KMS-11 (cell line): Measurements from ENCODE around the gene RAB5B.

Source experiments
- H2AFZ ChIP-seq: fragments of 200-600 bp; sonication (generic); 2 replicates; pipeline ENCODE4 v1.6.1; 2016; ENCODE audit warnings: antibody characterized with exemption, mixed run types, low read depth
- H3K27ac ChIP-seq: fragments of 200-600 bp; sonication (generic); 2 replicates; pipeline ENCODE4 v1.6.1; 2016; ENCODE audit warnings: mild to moderate bottlenecking, mixed run types
- H3K27me3 ChIP-seq: fragments of 200-600 bp; sonication (generic); 2 replicates; pipeline ENCODE4 v1.6.1; 2017; ENCODE audit warnings: mild to moderate bottlenecking, low read depth, mixed run types, moderate library complexity; ENCODE audit not compliant: insufficient read depth
- H3K36me3 ChIP-seq: fragments of 200-600 bp; sonication (generic); 2 replicates; pipeline ENCODE4 v1.6.1; 2017; ENCODE audit warnings: mild to moderate bottlenecking, mixed run types; ENCODE audit not compliant: insufficient read depth
- H3K4me1 ChIP-seq: fragments of 200-600 bp; sonication (generic); 2 replicates; pipeline ENCODE4 v1.6.1; 2016; ENCODE audit warnings: mild to moderate bottlenecking, low read depth, mixed run types; ENCODE audit not compliant: poor library complexity, severe bottlenecking
- H3K4me2 ChIP-seq: fragments of 200-600 bp; sonication (generic); 2 replicates; pipeline ENCODE4 v1.7.0; 2016; ENCODE audit warnings: mild to moderate bottlenecking, mixed run types
- H3K4me3 ChIP-seq: fragments of 200-600 bp; sonication (generic); IDR thresholded peaks from 2 replicates; pipeline ENCODE4 v1.6.1; 2017; ENCODE audit warnings: low read depth, low read length, mixed read lengths; ENCODE audit not compliant: insufficient read depth
- H3K79me2 ChIP-seq: fragments of 200-600 bp; sonication (generic); 2 replicates; pipeline ENCODE4 v1.6.1; 2016; ENCODE audit warnings: low read depth, mixed run types; ENCODE audit not compliant: insufficient read depth
- H3K9ac ChIP-seq: fragments of 200-600 bp; sonication (generic); 2 replicates; pipeline ENCODE4 v1.6.1; 2016; ENCODE audit warnings: mild to moderate bottlenecking, mixed run types
- H4K20me1 ChIP-seq: fragments of 200-600 bp; sonication (generic); 2 replicates; pipeline ENCODE4 v1.6.1; 2016; ENCODE audit warnings: mild to moderate bottlenecking, mixed run types; ENCODE audit not compliant: insufficient read depth
- TF ChIP-seq, protein P1 (sequence below): fragments of 200-600 bp; sonication (generic); conservative IDR thresholded peaks from 2 replicates; pipeline ENCODE4 v1.6.1; 2017; ENCODE audit warnings: low read depth, mild to moderate bottlenecking, antibody characterized with exemption, low read length, moderate library complexity, mixed read lengths

The RAB5B gene

GRCh38 chr12:56013482-56013881 is 39.6 kb downstream of the RAB5B start:
- H3K79me2 ChIP-seq: no peaks in the 10 kb centered on the region
- H4K20me1 ChIP-seq: no peaks in the 10 kb centered on the region
- H3K9ac ChIP-seq: no peak overlapping the region
- H3K4me1 ChIP-seq: no peaks in the 10 kb centered on the region
- no peaks in the 10 kb centered on the region for H3K27me3 ChIP-seq
- no peak overlapping the region for H3K4me3 ChIP-seq
- TF ChIP-seq, protein P1, sequence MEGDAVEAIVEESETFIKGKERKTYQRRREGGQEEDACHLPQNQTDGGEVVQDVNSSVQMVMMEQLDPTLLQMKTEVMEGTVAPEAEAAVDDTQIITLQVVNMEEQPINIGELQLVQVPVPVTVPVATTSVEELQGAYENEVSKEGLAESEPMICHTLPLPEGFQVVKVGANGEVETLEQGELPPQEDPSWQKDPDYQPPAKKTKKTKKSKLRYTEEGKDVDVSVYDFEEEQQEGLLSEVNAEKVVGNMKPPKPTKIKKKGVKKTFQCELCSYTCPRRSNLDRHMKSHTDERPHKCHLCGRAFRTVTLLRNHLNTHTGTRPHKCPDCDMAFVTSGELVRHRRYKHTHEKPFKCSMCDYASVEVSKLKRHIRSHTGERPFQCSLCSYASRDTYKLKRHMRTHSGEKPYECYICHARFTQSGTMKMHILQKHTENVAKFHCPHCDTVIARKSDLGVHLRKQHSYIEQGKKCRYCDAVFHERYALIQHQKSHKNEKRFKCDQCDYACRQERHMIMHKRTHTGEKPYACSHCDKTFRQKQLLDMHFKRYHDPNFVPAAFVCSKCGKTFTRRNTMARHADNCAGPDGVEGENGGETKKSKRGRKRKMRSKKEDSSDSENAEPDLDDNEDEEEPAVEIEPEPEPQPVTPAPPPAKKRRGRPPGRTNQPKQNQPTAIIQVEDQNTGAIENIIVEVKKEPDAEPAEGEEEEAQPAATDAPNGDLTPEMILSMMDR: no peak
- no peak overlapping the region for H3K27ac ChIP-seq
- no peaks in the 10 kb centered on the region for H3K36me3 ChIP-seq
- H2AFZ ChIP-seq: no peak overlapping the region
- no peak overlapping the region for H3K4me2 ChIP-seq

DNA sequence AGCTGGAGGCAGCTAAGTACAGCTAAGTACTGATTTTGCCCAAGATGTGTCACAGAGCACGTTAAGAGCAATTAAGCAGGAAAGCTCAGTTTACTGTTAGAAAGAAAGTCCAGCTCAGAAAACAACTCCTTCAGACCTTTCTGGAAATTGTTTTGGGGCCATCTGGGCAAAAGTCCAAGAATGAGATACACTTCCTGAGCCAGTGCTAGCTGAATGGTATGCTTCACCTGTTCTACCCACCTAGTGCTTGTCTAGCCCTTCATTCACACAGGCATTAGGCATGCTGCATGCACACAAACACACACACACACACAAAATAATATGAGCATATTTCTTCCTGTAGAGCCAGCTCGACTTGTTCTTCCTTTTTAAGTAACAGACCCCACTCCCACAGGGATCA is 40.3 kb downstream of the RAB5B start:
- Histone ChIP-seq H2AFZ (no peak overlapping the region), H3K4me2 (no peak overlapping the region), H4K20me1 (no peaks in the 10 kb centered on the region), H3K27me3 (no peaks in the 10 kb centered on the region), H3K36me3 (no peaks in the 10 kb centered on the region), H3K79me2 (no peaks in the 10 kb centered on the region), H3K4me1 (no peaks in the 10 kb centered on the region), H3K4me3 (no peak overlapping the region), H3K27ac (no peak overlapping the region), H3K9ac (no peak overlapping the region)
- TF ChIP-seq, protein P1: no peak

- no peaks in the 10 kb centered on the region for H3K4me1 ChIP-seq
- no peak overlapping the region for H3K27ac ChIP-seq
- H3K27me3 ChIP-seq: no peaks in the 10 kb centered on the region
- no peaks in the 10 kb centered on the region for H3K36me3 ChIP-seq
- H2AFZ ChIP-seq: no peak overlapping the region
- no peak overlapping the region for H3K4me2 ChIP-seq
- H4K20me1 ChIP-seq: no peaks in the 10 kb centered on the region
- H3K4me3 ChIP-seq: no peak overlapping the region
- no peak overlapping the region for H3K9ac ChIP-seq
- TF ChIP-seq, protein P1: no peak
- no peaks in the 10 kb centered on the region for H3K79me2 ChIP-seq
These were observed 43.3 kb downstream of the RAB5B start for GRCh38 chr12:56017181-56017580.

DNA sequence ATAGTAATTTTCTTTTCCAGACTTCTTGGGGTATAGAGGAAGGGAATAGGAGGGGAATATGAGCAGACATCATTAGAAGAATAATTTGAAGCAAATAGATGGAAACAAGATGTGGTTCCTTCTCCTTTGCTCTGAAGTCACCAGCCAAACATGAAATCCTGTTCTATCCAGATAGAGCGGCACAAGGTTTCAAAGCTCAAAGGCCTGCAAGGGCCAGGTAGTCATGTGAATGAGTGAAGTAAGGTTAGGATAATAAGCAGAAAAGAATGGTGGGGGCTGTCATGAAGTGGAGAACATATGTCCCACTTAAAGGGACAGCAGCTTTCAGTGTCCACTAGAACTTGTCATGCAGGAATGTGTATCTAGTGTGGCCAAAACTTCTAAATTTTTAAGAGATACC is 44.5 kb downstream of the RAB5B start:
- no peaks in the 10 kb centered on the region for H3K4me1 ChIP-seq
- H3K79me2 ChIP-seq: no peaks in the 10 kb centered on the region
- H3K27ac ChIP-seq: no peak overlapping the region
- H3K4me3 ChIP-seq: no peak overlapping the region
- no peaks in the 10 kb centered on the region for H4K20me1 ChIP-seq
- no peak overlapping the region for H3K4me2 ChIP-seq
- H3K9ac ChIP-seq: no peak overlapping the region
- H3K36me3 ChIP-seq: no peaks in the 10 kb centered on the region
- TF ChIP-seq, protein P1: no peak
- no peak overlapping the region for H2AFZ ChIP-seq
- H3K27me3 ChIP-seq: no peaks in the 10 kb centered on the region
